ENCODE data around the gene LONP1. TPM values are rescaled to one million over a fixed set of nuclear protein-coding genes. Genes with fewer than 3 reads are reported as not detected.

The LONP1 gene
- total and polyA plus RNA-seq, 2 of the 8 experiments (the other 6 are each of a cell fraction or from before 2014, with no cell fraction given): 98.1 to 117 TPM

DNA sequence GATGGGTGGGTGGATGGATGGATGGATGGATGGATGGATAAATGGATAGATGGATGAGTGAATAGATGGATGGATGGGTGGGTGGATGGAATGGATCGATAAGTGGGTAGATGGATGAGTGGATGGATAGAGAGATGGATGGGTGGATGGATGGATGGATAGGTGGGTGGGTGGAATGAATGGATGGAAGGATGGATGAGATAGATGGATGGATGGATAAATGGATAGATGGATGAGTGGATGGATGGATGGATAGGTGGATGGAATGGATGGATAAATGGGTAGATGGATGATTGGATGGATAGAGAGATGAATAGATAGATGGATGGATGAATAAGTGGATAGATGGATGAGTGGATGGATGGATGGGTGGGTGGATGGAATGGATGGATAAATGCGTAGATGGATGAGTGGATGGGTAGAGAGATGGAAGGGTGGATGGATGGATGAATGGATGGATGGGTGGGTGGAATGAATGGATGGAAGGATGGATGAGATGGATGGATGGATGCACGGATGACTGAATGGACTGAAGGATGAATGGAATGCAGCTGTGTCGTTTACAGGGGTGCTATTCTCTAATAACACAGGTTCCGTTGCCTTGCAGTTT, 42.8 kb upstream of the LONP1 start:
- Histone ChIP-seq H3K23me2 (ENCODE audit: low read depth, low read length) (peaks cover 7% of the 10 kb centered on the region; the same call in 1 of the 2 replicates), H3K56ac (replicated peaks; ENCODE audit: insufficient read length, low read depth, low read length) (peak overlapping the region; percentile 16), H3K4me1 (replicated peaks in 1 of 4; ENCODE audit: control insufficient read depth in 3 of 4, insufficient read depth in 4 of 4, low read length in 3 of 4) (no peaks in the 10 kb centered on the region), H4K5ac (ENCODE audit: insufficient read length, low read depth, low read length) (no peak overlapping the region), H3K4me2 (ENCODE audit: insufficient read depth in 1 of 2, low read depth in 2 of 2, low read length in 2 of 2) (no peak overlapping the region), H3K9me3 (ENCODE audit: insufficient read depth in 2 of 2, low read depth in 1 of 2, low read length in 1 of 2) (no peaks in the 10 kb centered on the region), H3K27ac (ENCODE audit: low read depth, low read length) (no peak overlapping the region), H3K79me2 (ENCODE audit: control insufficient read depth in 1 of 2, insufficient read depth in 2 of 2, low read length in 2 of 2) (no peaks in the 10 kb centered on the region), H3K14ac (ENCODE audit: insufficient read length) (no peak overlapping the region), H3K36me3 (ENCODE audit: control insufficient read depth in 2 of 4, insufficient read depth in 4 of 4, low read length in 3 of 4) (no peaks in the 10 kb centered on the region), H2BK12ac (ENCODE audit: low read depth, low read length) (no peak overlapping the region), H2BK15ac (ENCODE audit: low read length) (no peak overlapping the region), H2BK120ac (replicated peaks; ENCODE audit: low read depth, low read length) (no peak overlapping the region), H2BK5ac (ENCODE audit: low read depth, low read length) (no peak overlapping the region), H2AK5ac (ENCODE audit: low read depth, low read length) (no peak overlapping the region), H3K27me3 (replicated peaks in 1 of 4; ENCODE audit: control insufficient read depth in 3 of 4, extremely low read depth in 1 of 4, insufficient read depth in 3 of 4, low read length in 3 of 4) (no peaks in the 10 kb centered on the region), H2AFZ (ENCODE audit: low read length) (no peak overlapping the region), H4K20me1 (replicated peaks in 1 of 2; ENCODE audit: control insufficient read depth in 1 of 2, insufficient read depth in 2 of 2, low read length in 2 of 2) (peaks cover 0 to 6% of the 10 kb centered on the region in 2 experiments), H4K91ac (replicated peaks; ENCODE audit: insufficient read length, low read length) (no peak overlapping the region), H4K8ac (ENCODE audit: extremely low read depth, insufficient read depth, low read length) (no peak overlapping the region), H3K23ac (ENCODE audit: insufficient read length) (no peak overlapping the region), H3K79me1 (ENCODE audit: low read depth, low read length) (no peaks in the 10 kb centered on the region), H3K9ac (replicated peaks in 1 of 4; ENCODE audit: extremely low read depth in 1 of 4, low read depth in 3 of 4, low read length in 3 of 4) (no peak overlapping the region), H3K18ac (ENCODE audit: extremely low read depth, low read length) (no peak overlapping the region), H3K4me3 (ENCODE audit: extremely low read depth in 1 of 4, insufficient read depth in 2 of 4, low read depth in 3 of 4, low read length in 4 of 4) (no peak overlapping the region), H2BK20ac (ENCODE audit: low read length) (no peak overlapping the region), H3K4ac (replicated peaks; ENCODE audit: insufficient read length, low read depth, low read length) (no peak overlapping the region)
- POLR2A ChIA-PET (ENCODE audit: partially characterized antibody): interaction anchor here (0.6 kb wide), 1 partner anchor 47 kb away, joined by 3 read pairs; no protein-coding TSS in a partner anchor
- WGBS, 2 experiments (ENCODE audit: extremely low coverage in 1 of 2, insufficient coverage in 1 of 2, insufficient read length in 1 of 2, insufficient replicate concordance in 2 of 2, low coverage in 1 of 2, low lambda C conversion rate in 2 of 2, missing lambda C conversion rate in 1 of 2): 85 to 100% methylated on average over 2 to 5 of the region's 5 CpGs
- FAIRE-seq: no peak
- no peak for TF ChIP-seq KDM4A (IDR thresholded peaks at IDR 0.05; ENCODE audit: low read depth, low read length, severe bottlenecking)
- no peak for TF ChIP-seq BCL11A (IDR thresholded peaks at IDR 0.05; ENCODE audit: low read depth in 2 of 2, low read length in 2 of 2)
- TF ChIP-seq SIX5 (IDR thresholded peaks at IDR 0.05; ENCODE audit: low read depth, low read length): no peak
- no peak for TF ChIP-seq FOSL1 (IDR thresholded peaks at IDR 0.05; ENCODE audit: insufficient read depth, low read depth, low read length)
- TF ChIP-seq, protein P1, sequence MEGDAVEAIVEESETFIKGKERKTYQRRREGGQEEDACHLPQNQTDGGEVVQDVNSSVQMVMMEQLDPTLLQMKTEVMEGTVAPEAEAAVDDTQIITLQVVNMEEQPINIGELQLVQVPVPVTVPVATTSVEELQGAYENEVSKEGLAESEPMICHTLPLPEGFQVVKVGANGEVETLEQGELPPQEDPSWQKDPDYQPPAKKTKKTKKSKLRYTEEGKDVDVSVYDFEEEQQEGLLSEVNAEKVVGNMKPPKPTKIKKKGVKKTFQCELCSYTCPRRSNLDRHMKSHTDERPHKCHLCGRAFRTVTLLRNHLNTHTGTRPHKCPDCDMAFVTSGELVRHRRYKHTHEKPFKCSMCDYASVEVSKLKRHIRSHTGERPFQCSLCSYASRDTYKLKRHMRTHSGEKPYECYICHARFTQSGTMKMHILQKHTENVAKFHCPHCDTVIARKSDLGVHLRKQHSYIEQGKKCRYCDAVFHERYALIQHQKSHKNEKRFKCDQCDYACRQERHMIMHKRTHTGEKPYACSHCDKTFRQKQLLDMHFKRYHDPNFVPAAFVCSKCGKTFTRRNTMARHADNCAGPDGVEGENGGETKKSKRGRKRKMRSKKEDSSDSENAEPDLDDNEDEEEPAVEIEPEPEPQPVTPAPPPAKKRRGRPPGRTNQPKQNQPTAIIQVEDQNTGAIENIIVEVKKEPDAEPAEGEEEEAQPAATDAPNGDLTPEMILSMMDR (IDR thresholded peaks at IDR 0.05; ENCODE audit: control extremely low read depth in 1 of 3, insufficient read depth in 1 of 3, low read depth in 1 of 3, low read length in 3 of 3): no peak
- no peak for TF ChIP-seq BACH1 (IDR thresholded peaks at IDR 0.05; ENCODE audit: low read length)
- TF ChIP-seq BRCA1 (IDR thresholded peaks at IDR 0.05; ENCODE audit: low read depth, low read length): no peak
- TF ChIP-seq SIRT6 (IDR thresholded peaks at IDR 0.05; ENCODE audit: low read length): no peak
- no peak for TF ChIP-seq EP300 (IDR thresholded peaks at IDR 0.05; ENCODE audit: borderline replicate concordance in 1 of 2, low read depth in 2 of 2, low read length in 2 of 2)
- no peak for TF ChIP-seq GABPA (IDR thresholded peaks at IDR 0.05; ENCODE audit: borderline replicate concordance, insufficient read depth, low read length)
- no peak for TF ChIP-seq GTF2F1 (IDR thresholded peaks at IDR 0.05; ENCODE audit: borderline replicate concordance, low read depth, low read length)
- DNase-seq (ENCODE audit: low read depth in 1 of 2, low spot score in 2 of 2): no peak
- CTCF ChIA-PET (ENCODE audit: partially characterized antibody): no interaction called here

All from H1 (cell line).